GM23248 (cell line): ENCODE results near the gene ZDHHC24.

Experiments
- EZH2 ChIP-seq: fragments of 200-600 bp; sonication (generic); IDR thresholded peaks from 2 replicates; pipeline ENCODE4 v1.6.1; 2018; ENCODE audit warnings: antibody characterized with exemption, mild to moderate bottlenecking; ENCODE audit not compliant: insufficient read depth, poor library complexity, severe bottlenecking
- EZH2phosphoT487 ChIP-seq: fragments of 200-600 bp; sonication (generic); IDR thresholded peaks from 2 replicates; pipeline ENCODE4 v1.6.1; 2018; ENCODE audit warnings: antibody characterized with exemption, moderate library complexity, mild to moderate bottlenecking, low read depth; ENCODE audit not compliant: insufficient read depth

- TF ChIP-seq EZH2phosphoT487 (no peak), EZH2 (no peak)
These were observed 47.3 kb downstream of the ZDHHC24 start for GRCh38 chr11:66498506-66498905.
